Brain microvascular endothelial cell (primary cell): Measurements from ENCODE around the gene SDF4.

ENCODE experiments used
- DNase-seq: peaks from one replicate; pipeline ENCODE4 v3.0.0-alpha.2; 2020
- H3K27ac ChIP-seq: fragments of 250-450 bp; sonication (Bioruptor Pico); 2 replicates; pipeline ENCODE4 v1.5.1; 2020; ENCODE audit warnings: mild to moderate bottlenecking, moderate library complexity
- H3K27me3 ChIP-seq: fragments of 250-450 bp; sonication (Bioruptor Pico); replicated peaks from 2 replicates; pipeline ENCODE4 v1.5.1; 2020; ENCODE audit warnings: mild to moderate bottlenecking
- H3K36me3 ChIP-seq: fragments of 250-450 bp; sonication (Bioruptor Pico); replicated peaks from 2 replicates; pipeline ENCODE4 v1.5.1; 2020; ENCODE audit warnings: mild to moderate bottlenecking
- H3K4me3 ChIP-seq: 2 replicates; pipeline ENCODE4 v1.5.1; 2011; ENCODE audit warnings: low read depth, mild to moderate bottlenecking, control low read depth, low read length, moderate library complexity
- CTCF ChIP-seq: IDR thresholded peaks from 2 replicates; pipeline ENCODE4 v1.5.1; 2011; ENCODE audit warnings: low read depth, mild to moderate bottlenecking, moderate library complexity, low read length, control low read depth, inconsistent platforms; ENCODE audit errors: missing control alignments
- in situ Hi-C: cut with HindIII; loops from 2 replicates; pipeline ENCODE4 v1.10.0; 2017; ENCODE audit warnings: low sequenced_read_pairs, low pct_ligation_motif_present

Gene SDF4

GRCh38 chr1:1235016-1235744 is 3.4 kb upstream of the SDF4 start:
- Histone ChIP-seq H3K27me3 (no peaks in the 10 kb centered on the region), H3K4me3 (no peak overlapping the region), H3K27ac (no peak overlapping the region), H3K36me3 (peaks cover 2% of the 10 kb centered on the region)
- in situ Hi-C loops, result no loop called here
- TF ChIP-seq CTCF, result no peak
- DNase-seq, result no peak

GRCh38 chr1:1234180-1234808 is 2.5 kb upstream of the SDF4 start:
- DNase-seq, result no peak
- in situ Hi-C loops, result no loop called here
- Histone ChIP-seq H3K4me3 (no peak overlapping the region), H3K27ac (no peak overlapping the region), H3K36me3 (peaks cover 2% of the 10 kb centered on the region), H3K27me3 (no peaks in the 10 kb centered on the region)
- TF ChIP-seq CTCF, result no peak

- no peaks in the 10 kb centered on the region for H3K27me3 ChIP-seq
- in situ Hi-C loops, result no loop called here
- H3K27ac ChIP-seq, result no peak overlapping the region
- DNase-seq, result no peak
- H3K36me3 ChIP-seq, result peaks cover 2% of the 10 kb centered on the region
- TF ChIP-seq CTCF, result no peak
- no peak overlapping the region for H3K4me3 ChIP-seq
These were observed 1.7 kb upstream of the SDF4 start for GRCh38 chr1:1233567-1233892.

- no peak for DNase-seq
- H3K27ac ChIP-seq, result no peak overlapping the region
- in situ Hi-C loops, result no loop called here
- no peak overlapping the region for H3K4me3 ChIP-seq
- no peaks in the 10 kb centered on the region for H3K27me3 ChIP-seq
- no peak for TF ChIP-seq CTCF
- H3K36me3 ChIP-seq, result peaks cover 5% of the 10 kb centered on the region
These were observed 1.2 kb upstream of the SDF4 start for GRCh38 chr1:1232796-1233566.

- peaks cover 12% of the 10 kb centered on the region for H3K36me3 ChIP-seq
- H3K27me3 ChIP-seq, result no peaks in the 10 kb centered on the region
- in situ Hi-C loops, result no loop called here
- no peak for TF ChIP-seq CTCF
- peak within 1 kb of the TSS; percentile 83 for H3K27ac ChIP-seq
- peak within 1 kb of the TSS; percentile 85 for H3K4me3 ChIP-seq
- DNase-seq, result no peak
These were observed 501 bp upstream of the SDF4 start, which contains the start of gene B3GALT6 for GRCh38 chr1:1232208-1232795. B3GALT6 (plus strand) TSS chr1:1232237; CDS start chr1:1232279, 42 bp downstream.
